GM12875 (cell line): ENCODE measurements around the gene TMEM243.
"Not testable (repeated sequence)": the region's sequence is repeated elsewhere in the genome, so short reads cannot be mapped to it uniquely, and the experiment has no call there.

Experiments used
- H3K4me3 ChIP-seq: one replicate; pipeline ENCODE4 v1.5.1; 2011; ENCODE audit warnings: low read depth, low read length, control low read depth
- CTCF ChIP-seq: IDR thresholded peaks from 2 replicates; pipeline ENCODE4 v1.5.1; 2011; ENCODE audit warnings: low read depth, mild to moderate bottlenecking, control low read depth, inconsistent platforms, low read length, moderate library complexity, borderline replicate concordance; ENCODE audit not compliant: insufficient read depth

Gene TMEM243

GRCh38 chr7:87219545-87220025 lies at the start of gene TMEM243:
Gene TMEM243, minus strand, starts transcription at chr7:87219732. Its CDS starts 229 bp downstream, at chr7:87219503.
- H3K4me3 ChIP-seq, result peak within 1 kb of the TSS; percentile 97
- peak; percentile 42; the same call in 1 of the 2 replicates for TF ChIP-seq CTCF

GRCh38 chr7:87267239-87267900 lies 47.8 kb upstream of the TMEM243 start:
- TF ChIP-seq CTCF, result no peak

GRCh38 chr7:87263537-87263936 lies 44.0 kb upstream of the TMEM243 start:
- H3K4me3 ChIP-seq, result no peak overlapping the region
- TF ChIP-seq CTCF, result no peak

More at GRCh38 chr7:87267239-87267900, 47.8 kb upstream of the TMEM243 start:
- no peak overlapping the region for H3K4me3 ChIP-seq

GRCh38 chr7:87253589-87254087 lies 34.1 kb upstream of the TMEM243 start:
- TF ChIP-seq CTCF, result no peak
- no peak overlapping the region for H3K4me3 ChIP-seq

GRCh38 chr7:87245671-87246070 lies 26.1 kb upstream of the TMEM243 start:
- H3K4me3 ChIP-seq, result not testable (repeated sequence)

- not testable (repeated sequence) for H3K4me3 ChIP-seq
Measured at GRCh38 chr7:87238464-87239051, 19.0 kb upstream of the TMEM243 start.

- no peak overlapping the region for H3K4me3 ChIP-seq
- TF ChIP-seq CTCF, result no peak
Measured at GRCh38 chr7:87234949-87235348, 15.4 kb upstream of the TMEM243 start.

GRCh38 chr7:87231711-87232110 lies 12.2 kb upstream of the TMEM243 start:
- no peak for TF ChIP-seq CTCF
- no peak overlapping the region for H3K4me3 ChIP-seq
